ENCODE data around the gene PHF1. TPM values are rescaled to one million over a fixed set of nuclear protein-coding genes. Genes with fewer than 3 reads are reported as not detected.

The PHF1 gene
- total and polyA plus RNA-seq, 10 donors = 83.0 to 181 (median 105) TPM

- Histone ChIP-seq H3K36me3 (peaks cover 2 to 49% (median 31%) of the 10 kb centered on the region in 6 donors), H3K27me3 (replicated peaks in 1 of 7) (no peaks in the 10 kb centered on the region), H3K4me1 (peaks cover 24 to 57% (median 42%) of the 10 kb centered on the region in 6 donors), H3K4me3 (peak overlapping the region; percentile 67 to 95 (median 84)), H3K27ac (peak overlapping the region; percentile 95 to 99 (median 98)), H3K9me3 (no peaks in the 10 kb centered on the region)
- intact Hi-C loops (cut with DNase I; ENCODE audit: low total_unique reads) = no loop called here
- TF ChIP-seq POLR2AphosphoS5 (IDR thresholded peaks at IDR 0.05) (peak; percentile 86 to 95 (median 91)), POLR2A (IDR thresholded peaks at IDR 0.05) (peak in 2 of 3 donors; percentile 30), CTCF (IDR thresholded peaks at IDR 0.05 in 8 of 11, conservative IDR thresholded peaks at IDR 0.05 in 3 of 11) (peak in 1 of 11 experiments; percentile 22)
- 0 to 1% (median 1%) methylated on average over 12 to 65 of the region's 65 CpGs for WGBS, 5 donors
- peak; percentile 100 for DNase-seq
Observed at GRCh38 chr6:33410050-33410710, 634 bp upstream of the PHF1 start.

GRCh38 chr6:33411632-33412005 is 805 bp downstream of the PHF1 start:
- H3K27ac ChIP-seq = peak overlapping the region; percentile 95 to 99 (median 98)

GRCh38 chr6:33412140-33413009 is 1.6 kb downstream of the PHF1 start:
- WGBS, 5 donors = 90 to 94% (median 92%) methylated on average over 10 of the region's 10 CpGs
- intact Hi-C loops (cut with DNase I; ENCODE audit: low total_unique reads) = no loop called here
- peaks cover 2 to 47% (median 43%) of the 10 kb centered on the region in 6 donors for H3K36me3 ChIP-seq
- peak overlapping the region in 7 of 8 donors; percentile 29 to 99 (median 97) for H3K27ac ChIP-seq
- TF ChIP-seq POLR2A (IDR thresholded peaks at IDR 0.05) (no peak), POLR2AphosphoS5 (IDR thresholded peaks at IDR 0.05) (no peak), CTCF (IDR thresholded peaks at IDR 0.05 in 8 of 11, conservative IDR thresholded peaks at IDR 0.05 in 3 of 11) (no peak)
- peak; percentile 78 for DNase-seq
- H3K4me3 ChIP-seq = peak overlapping the region in 5 of 8 donors; percentile 67 to 85 (median 82)
- peaks cover 40 to 74% (median 64%) of the 10 kb centered on the region in 6 donors for H3K4me1 ChIP-seq
- H3K27me3 ChIP-seq (replicated peaks in 1 of 7) = no peaks in the 10 kb centered on the region
- no peaks in the 10 kb centered on the region for H3K9me3 ChIP-seq

More at GRCh38 chr6:33411632-33412005, 805 bp downstream of the PHF1 start:
- no peaks in the 10 kb centered on the region for H3K9me3 ChIP-seq
- H3K27me3 ChIP-seq (replicated peaks in 1 of 7) = no peaks in the 10 kb centered on the region
- WGBS, 5 donors = 59 to 71% (median 63%) methylated on average over 6 of the region's 6 CpGs
- peaks cover 2 to 49% (median 43%) of the 10 kb centered on the region in 6 donors for H3K36me3 ChIP-seq
- intact Hi-C loops (cut with DNase I; ENCODE audit: low total_unique reads) = no loop called here
- H3K4me3 ChIP-seq = peak overlapping the region; percentile 67 to 95 (median 84)
- TF ChIP-seq CTCF (IDR thresholded peaks at IDR 0.05 in 8 of 11, conservative IDR thresholded peaks at IDR 0.05 in 3 of 11) = no peak
- no peak for TF ChIP-seq POLR2AphosphoS5 (IDR thresholded peaks at IDR 0.05)
- no peak for TF ChIP-seq POLR2A (IDR thresholded peaks at IDR 0.05)
- H3K4me1 ChIP-seq = peaks cover 33 to 66% (median 56%) of the 10 kb centered on the region in 6 donors
- peak; percentile 72 for DNase-seq
